ENCODE data around the gene S100Z. TPM values are rescaled to one million over a fixed set of nuclear protein-coding genes. Genes with fewer than 3 reads are reported as not detected.

Gene S100Z
- total and polyA plus RNA-seq, 2 donors (not counting 1 experiment from before 2014, with no cell fraction given) = 1.0 to 2.4 TPM

- H3K4me3 Mint-ChIP-seq = peak overlapping the region; percentile 71
- Histone ChIP-seq H4K20me1 (ENCODE audit: control insufficient read depth, insufficient read depth, low read length, poor library complexity, severe bottlenecking) (no peaks in the 10 kb centered on the region), H3K4me1 (ENCODE audit: control insufficient read depth in 2 of 2, insufficient read depth in 2 of 2, low read length in 2 of 2) (peaks cover 17 to 20% of the 10 kb centered on the region in 2 donors), H3K4me2 (replicated peaks; ENCODE audit: low read depth, low read length, poor library complexity, severe bottlenecking) (peak overlapping the region; percentile 87), H3K27me3 (replicated peaks in 1 of 4; ENCODE audit: control extremely low read depth in 1 of 4, control insufficient read depth in 3 of 4, insufficient read depth in 4 of 4, low read length in 3 of 4) (peaks cover 0 to 42% (median 14%) of the 10 kb centered on the region in 4 experiments), H3K4me3 (ENCODE audit: control extremely low read depth in 1 of 5, extremely low read depth in 1 of 5, insufficient read depth in 1 of 5, low read depth in 2 of 5, low read length in 4 of 5) (peak overlapping the region in 4 of 5 experiments; percentile 45 to 66 (median 62)), H3K27ac (ENCODE audit: low read length in 2 of 2) (no peak overlapping the region), H3K79me2 (ENCODE audit: control insufficient read depth, insufficient read depth, low read length) (no peaks in the 10 kb centered on the region), H2AFZ (ENCODE audit: insufficient read depth, low read depth, low read length, poor library complexity, severe bottlenecking) (peak overlapping the region; percentile 65), H3K9me3 (ENCODE audit: control extremely low read depth in 1 of 3, control insufficient read depth in 2 of 3, insufficient read depth in 1 of 3, low read length in 2 of 3) (peaks cover 0 to 18% (median 0%) of the 10 kb centered on the region in 3 donors), H3K36me3 (replicated peaks in 1 of 2; ENCODE audit: control extremely low read depth in 1 of 2, control insufficient read depth in 1 of 2, extremely low read depth in 1 of 2, insufficient read depth in 2 of 2, low read length in 1 of 2) (no peaks in the 10 kb centered on the region), H3K9ac (ENCODE audit: low read length) (peak overlapping the region; percentile 74)
- POLR2A ChIA-PET = no interaction called here
- H3K27me3 Mint-ChIP-seq = peaks cover 57% of the 10 kb centered on the region
- H3K4me1 Mint-ChIP-seq = peaks cover 14% of the 10 kb centered on the region
- whole genome bisulfite sequencing (ENCODE audit: insufficient coverage) = 4% methylated on average over 24 of the region's 31 CpGs
- no peak overlapping the region for H3K27ac Mint-ChIP-seq
- TF ChIP-seq EZH2 (IDR thresholded peaks at IDR 0.05; ENCODE audit: borderline replicate concordance, insufficient read depth, low read depth, low read length, poor library complexity, severe bottlenecking) = no peak
- TF ChIP-seq CTCF (IDR thresholded peaks at IDR 0.05) = no peak
- intact Hi-C loops (cut with micrococcal nuclease) = no loop called here
- H3K9me3 Mint-ChIP-seq (ENCODE audit: insufficient read depth) = no peaks in the 10 kb centered on the region
- CTCF ChIA-PET = no interaction called here
- ATAC-seq (ENCODE audit: low read depth) = no peak
- DNase-seq = no peak
Measured at GRCh38 chr5:76819851-76820525, 29.8 kb upstream of the S100Z start.

- Mint-ChIP-seq H3K4me1 (peaks cover 14% of the 10 kb centered on the region), H3K4me3 (peak overlapping the region; percentile 20), H3K27me3 (peaks cover 53% of the 10 kb centered on the region), H3K27ac (no peak overlapping the region), H3K9me3 (ENCODE audit: insufficient read depth) (no peaks in the 10 kb centered on the region)
- Histone ChIP-seq H3K79me2 (ENCODE audit: control insufficient read depth, insufficient read depth, low read length) (no peaks in the 10 kb centered on the region), H3K4me1 (ENCODE audit: control insufficient read depth in 2 of 2, insufficient read depth in 2 of 2, low read length in 2 of 2) (peaks cover 17 to 20% of the 10 kb centered on the region in 2 donors), H4K20me1 (ENCODE audit: control insufficient read depth, insufficient read depth, low read length, poor library complexity, severe bottlenecking) (no peaks in the 10 kb centered on the region), H3K9ac (ENCODE audit: low read length) (no peak overlapping the region), H3K27me3 (replicated peaks in 1 of 4; ENCODE audit: control extremely low read depth in 1 of 4, control insufficient read depth in 3 of 4, insufficient read depth in 4 of 4, low read length in 3 of 4) (peaks cover 0 to 42% (median 14%) of the 10 kb centered on the region in 4 experiments), H3K4me2 (replicated peaks; ENCODE audit: low read depth, low read length, poor library complexity, severe bottlenecking) (no peak overlapping the region), H3K4me3 (ENCODE audit: control extremely low read depth in 1 of 5, extremely low read depth in 1 of 5, insufficient read depth in 1 of 5, low read depth in 2 of 5, low read length in 4 of 5) (no peak overlapping the region), H3K9me3 (ENCODE audit: control extremely low read depth in 1 of 3, control insufficient read depth in 2 of 3, insufficient read depth in 1 of 3, low read length in 2 of 3) (peaks cover 0 to 20% (median 0%) of the 10 kb centered on the region in 3 donors), H3K36me3 (replicated peaks in 1 of 2; ENCODE audit: control extremely low read depth in 1 of 2, control insufficient read depth in 1 of 2, extremely low read depth in 1 of 2, insufficient read depth in 2 of 2, low read length in 1 of 2) (no peaks in the 10 kb centered on the region), H3K27ac (ENCODE audit: low read length in 2 of 2) (no peak overlapping the region), H2AFZ (ENCODE audit: insufficient read depth, low read depth, low read length, poor library complexity, severe bottlenecking) (no peak overlapping the region)
- intact Hi-C loops (cut with micrococcal nuclease) = no loop called here
- no peak for TF ChIP-seq EZH2 (IDR thresholded peaks at IDR 0.05; ENCODE audit: borderline replicate concordance, insufficient read depth, low read depth, low read length, poor library complexity, severe bottlenecking)
- no peak for TF ChIP-seq CTCF (IDR thresholded peaks at IDR 0.05)
- WGBS (ENCODE audit: insufficient coverage) = no CpG with 5 or more reads among the region's 2 CpGs
- ATAC-seq (ENCODE audit: low read depth) = no peak
- ChIA-PET CTCF (no interaction called here), POLR2A (no interaction called here)
- no peak for DNase-seq
Measured at GRCh38 chr5:76820526-76820890, 29.3 kb upstream of the S100Z start.
